Measurements from ENCODE around the gene CENPW.

The CENPW gene

GRCh38 chr6:126374372-126374771, 34.5 kb downstream of the CENPW start:
- no peak for DNase-seq

- no peak for DNase-seq
These were observed 36.8 kb downstream of the CENPW start for GRCh38 chr6:126376682-126377081.

- no peak for DNase-seq
These were observed 37.8 kb downstream of the CENPW start for GRCh38 chr6:126377594-126378153.

- DNase-seq: no peak
These were observed 40.2 kb downstream of the CENPW start for GRCh38 chr6:126380072-126380583.

- DNase-seq: no peak
These were observed 41.6 kb downstream of the CENPW start for GRCh38 chr6:126381498-126381897.

GRCh38 chr6:126383203-126383602, 43.3 kb downstream of the CENPW start:
- no peak for DNase-seq

- DNase-seq: no peak
These were observed 45.6 kb downstream of the CENPW start for GRCh38 chr6:126385536-126385935.

- DNase-seq: no peak
These were observed 48.2 kb downstream of the CENPW start for GRCh38 chr6:126388104-126388598.

GRCh38 chr6:126396131-126396530, 56.2 kb downstream of the CENPW start:
- peak; percentile 9 for DNase-seq

All from fibroblast of skin of right biceps (primary cell).